ENCODE results near the gene AEBP1. TPM values are rescaled to one million over a fixed set of nuclear protein-coding genes. Genes with fewer than 3 reads are reported as not detected.

AEBP1 gene
- total RNA-seq, 1 donor from 2014 or later = 9.4 TPM

DNA sequence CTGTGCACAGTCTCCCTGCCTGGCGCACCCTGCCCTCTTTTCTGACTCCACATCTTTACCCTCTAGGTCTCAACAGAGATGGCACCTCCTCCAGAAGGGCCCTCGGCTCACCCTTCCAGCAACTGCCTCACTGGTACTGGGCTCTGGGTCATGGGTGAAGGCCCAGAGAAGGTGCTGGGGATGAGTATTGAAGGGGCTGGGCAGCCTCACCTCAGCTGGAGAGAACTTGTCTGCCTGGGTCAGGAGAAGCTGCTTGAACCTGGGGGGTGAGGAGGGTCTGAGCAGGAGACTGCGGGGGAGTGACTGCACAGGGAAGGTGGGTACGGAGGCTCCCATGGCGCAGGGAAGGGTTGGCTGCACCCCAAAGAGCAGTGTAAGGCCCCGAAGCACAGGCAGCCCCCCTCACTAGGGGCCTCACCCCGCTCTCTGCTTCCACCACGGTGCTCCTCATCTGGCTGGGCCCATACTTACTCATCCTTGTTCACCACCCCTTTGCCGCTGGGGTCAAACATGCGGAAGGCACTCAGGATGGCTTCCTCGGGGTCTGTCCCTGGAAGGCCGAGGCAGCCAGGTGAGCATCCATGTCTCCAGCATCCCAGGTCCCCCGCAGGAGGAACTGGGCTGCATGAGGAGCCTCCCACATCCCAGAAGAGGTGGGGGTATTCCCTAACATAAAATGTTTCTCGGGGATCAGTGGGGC is 35.3 kb downstream of the AEBP1 start:
- DNase-seq (ENCODE audit: low spot score) = no peak
- ATAC-seq = no peak

DNA sequence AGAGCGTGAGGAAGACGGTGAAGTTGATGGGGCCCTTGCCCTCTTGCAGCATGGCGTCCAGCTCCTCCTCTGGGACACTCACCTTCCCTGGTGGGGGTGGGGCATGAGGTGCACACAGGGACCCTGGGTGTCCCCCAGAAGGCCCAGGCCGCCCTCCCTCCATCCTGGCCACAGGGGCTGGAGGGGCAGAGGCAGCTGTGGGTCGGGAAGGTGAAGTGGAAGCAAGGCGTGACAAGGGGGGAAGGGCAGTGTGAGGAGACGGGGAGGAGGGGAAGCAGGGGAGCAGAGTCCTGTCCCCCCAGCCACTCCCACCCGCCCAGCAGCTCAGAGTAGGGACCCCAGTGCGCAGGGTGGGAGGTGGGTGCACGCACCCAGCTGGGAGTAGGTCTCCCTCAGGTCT is 36.2 kb downstream of the AEBP1 start:
- DNase-seq (ENCODE audit: low spot score) (no peak), ATAC-seq (no peak)

DNA sequence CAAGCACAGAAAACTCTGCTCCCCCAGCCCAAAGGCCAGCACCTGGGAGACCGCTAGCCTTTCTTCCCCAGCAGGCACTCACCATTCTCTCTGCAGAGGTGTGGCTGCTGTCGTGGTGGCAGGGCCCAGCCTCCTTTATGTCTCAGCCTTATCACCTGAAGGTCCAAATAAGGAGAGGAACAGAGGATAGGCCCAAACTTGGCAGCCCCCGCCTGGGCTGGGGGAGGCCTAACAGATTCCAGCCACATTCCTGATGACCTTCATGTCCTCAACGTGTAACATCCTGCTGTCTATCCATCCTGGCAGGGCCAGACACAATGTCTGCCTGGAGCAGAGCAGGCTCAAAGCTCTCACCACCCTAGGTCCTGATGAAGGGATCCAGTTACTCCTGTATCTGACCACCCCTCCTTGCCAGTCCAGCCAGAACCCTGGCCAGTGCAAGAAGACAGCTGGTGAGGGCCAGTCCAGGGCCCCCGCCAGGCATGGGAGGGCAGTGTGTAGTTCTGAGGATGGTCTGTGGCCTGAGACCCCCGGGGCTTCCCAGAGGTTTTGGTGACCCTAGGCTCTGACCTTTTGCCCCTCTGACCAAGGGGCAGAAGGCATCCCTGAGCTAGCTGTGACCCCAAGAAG is 37.2 kb downstream of the AEBP1 start, which contains the start of gene MYL7:
Gene MYL7 (minus strand): TSS at position 112 of the 630 bp plus-strand sequence. CDS start 27 bp downstream, at position 85.
- ATAC-seq = no peak
- no peak for DNase-seq (ENCODE audit: low spot score)

DNA sequence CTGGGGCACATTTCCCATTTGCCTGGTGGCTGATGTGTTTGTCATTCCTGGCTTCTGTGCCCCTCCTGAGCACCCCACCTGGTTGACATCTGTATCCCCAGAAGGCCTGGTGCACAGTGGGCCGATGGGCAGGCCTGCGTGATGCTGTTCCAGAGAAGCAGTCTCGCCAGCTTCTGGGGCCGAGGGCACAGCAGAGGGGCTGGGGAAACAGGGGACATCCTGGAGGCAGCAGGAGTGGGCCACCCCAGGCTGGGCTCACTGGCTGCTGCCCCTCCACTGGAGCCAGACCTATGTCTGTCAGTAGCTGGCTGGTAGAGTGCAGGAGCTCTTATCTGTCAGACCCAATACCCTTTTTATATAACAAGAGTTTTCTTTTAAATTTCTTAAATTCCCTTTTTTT is 37.9 kb downstream of the AEBP1 start:
- DNase-seq (ENCODE audit: low spot score) (no peak), ATAC-seq (no peak)

DNA sequence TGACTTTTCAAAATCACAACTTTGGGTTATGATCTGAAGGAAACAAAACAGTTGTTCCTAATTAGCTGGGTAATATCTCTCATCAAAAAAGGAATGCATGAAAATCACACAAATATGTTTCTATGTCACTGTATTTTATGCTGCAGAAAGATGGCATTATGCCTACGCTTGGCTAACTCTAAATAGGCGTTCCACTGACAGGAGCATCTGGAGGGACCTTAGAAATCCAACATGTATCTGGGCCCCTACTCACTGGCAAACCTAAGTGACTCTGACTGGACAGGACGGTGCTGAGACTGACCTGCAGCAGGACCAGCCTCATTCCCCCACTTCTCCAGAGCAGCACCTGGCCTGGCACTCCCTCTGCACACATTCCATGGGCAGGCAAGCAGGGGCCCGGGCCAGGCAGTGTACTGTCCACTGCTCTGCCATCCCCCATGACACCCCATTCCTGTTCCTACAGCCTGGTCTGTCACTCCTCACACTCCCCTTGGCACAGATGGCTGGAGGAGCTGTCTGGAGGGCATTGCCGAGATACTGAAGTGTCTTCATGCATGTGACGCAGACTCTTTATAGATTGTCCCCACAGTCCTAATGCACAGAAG is 39.6 kb downstream of the AEBP1 start:
- DNase-seq (ENCODE audit: low spot score) (peak; percentile 41), ATAC-seq (no peak)

DNA sequence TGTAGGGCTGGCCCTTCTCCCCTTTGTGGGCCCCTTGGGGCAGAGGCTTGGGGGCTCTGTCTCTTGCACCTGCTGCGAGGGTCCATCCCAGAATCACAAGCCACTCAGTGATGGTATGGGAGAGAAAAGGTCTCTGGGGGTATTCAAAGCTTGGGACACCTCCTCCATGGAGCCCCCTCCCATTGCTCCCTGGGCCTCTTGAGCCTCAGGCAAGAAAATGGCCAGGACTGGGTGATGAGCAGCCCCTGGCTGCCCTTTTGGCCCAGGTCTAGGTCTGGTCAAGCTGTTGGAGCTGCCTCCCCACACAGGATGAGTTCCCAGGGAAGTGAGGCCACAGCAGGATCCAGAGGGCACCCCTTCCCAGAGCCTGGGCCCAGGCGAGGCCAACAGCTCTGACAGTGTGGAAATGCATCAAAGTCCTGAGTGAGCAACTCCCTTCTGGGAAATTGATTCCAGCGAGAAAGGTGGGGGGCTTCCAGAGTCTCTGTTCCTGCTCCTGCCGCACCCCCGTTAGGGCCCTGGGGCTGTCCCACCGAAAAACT is 40.4 kb downstream of the AEBP1 start:
- ATAC-seq = no peak
- peak; percentile 39 for DNase-seq (ENCODE audit: low spot score)

DNA sequence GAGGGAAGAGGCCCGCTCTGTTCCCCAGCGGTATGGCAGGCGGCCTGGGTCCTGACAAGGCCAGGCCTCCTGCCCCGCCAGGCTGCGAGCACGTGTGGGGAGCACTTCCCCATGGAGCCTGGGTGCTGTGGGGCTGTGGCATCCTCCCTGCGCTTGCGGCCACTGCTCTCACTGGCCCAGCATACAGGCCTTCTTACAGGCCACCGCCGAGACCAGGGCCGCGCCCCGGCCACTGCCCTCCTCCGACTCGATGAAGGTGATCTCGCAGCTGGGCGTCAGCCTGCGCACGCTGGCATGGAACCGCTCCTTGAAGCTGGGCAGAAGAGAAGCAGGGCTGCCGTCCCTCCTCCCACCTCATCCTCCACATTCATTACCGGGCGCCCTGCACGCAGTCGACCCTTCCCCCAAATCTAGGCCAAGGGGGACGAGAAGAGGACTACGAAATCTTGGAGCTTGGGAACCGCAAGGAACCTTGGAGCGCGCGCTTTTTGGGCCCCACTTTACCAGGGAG is 40.9 kb downstream of the AEBP1 start:
- no peak for ATAC-seq
- peak; percentile 27 for DNase-seq (ENCODE audit: low spot score)

DNA sequence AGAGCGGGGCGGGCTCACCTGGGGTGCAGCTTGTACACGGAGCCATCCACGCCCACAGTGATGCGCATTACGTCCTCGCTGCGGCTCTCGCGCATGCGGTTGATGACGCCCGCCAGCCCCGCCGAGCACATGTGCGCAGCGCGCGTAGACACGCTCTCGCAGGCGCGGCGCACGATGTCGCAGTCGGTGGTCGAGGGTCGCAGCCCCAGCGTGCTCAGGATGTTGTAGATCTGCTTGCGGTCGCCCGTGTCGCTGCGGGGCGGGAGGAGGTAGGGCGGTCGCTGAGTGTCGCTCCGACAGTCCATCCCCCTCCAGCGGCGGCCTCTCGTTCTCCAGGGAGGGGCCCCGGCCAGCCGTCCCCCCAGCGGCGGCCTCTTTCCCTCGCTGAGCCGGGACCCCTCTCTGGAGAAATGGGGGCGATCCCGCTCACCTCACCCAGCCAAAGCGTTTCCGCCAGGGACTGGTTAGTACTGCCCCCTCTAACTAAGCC is 41.4 kb downstream of the AEBP1 start:
- ATAC-seq (no peak), DNase-seq (ENCODE audit: low spot score) (peak; percentile 40)

DNA sequence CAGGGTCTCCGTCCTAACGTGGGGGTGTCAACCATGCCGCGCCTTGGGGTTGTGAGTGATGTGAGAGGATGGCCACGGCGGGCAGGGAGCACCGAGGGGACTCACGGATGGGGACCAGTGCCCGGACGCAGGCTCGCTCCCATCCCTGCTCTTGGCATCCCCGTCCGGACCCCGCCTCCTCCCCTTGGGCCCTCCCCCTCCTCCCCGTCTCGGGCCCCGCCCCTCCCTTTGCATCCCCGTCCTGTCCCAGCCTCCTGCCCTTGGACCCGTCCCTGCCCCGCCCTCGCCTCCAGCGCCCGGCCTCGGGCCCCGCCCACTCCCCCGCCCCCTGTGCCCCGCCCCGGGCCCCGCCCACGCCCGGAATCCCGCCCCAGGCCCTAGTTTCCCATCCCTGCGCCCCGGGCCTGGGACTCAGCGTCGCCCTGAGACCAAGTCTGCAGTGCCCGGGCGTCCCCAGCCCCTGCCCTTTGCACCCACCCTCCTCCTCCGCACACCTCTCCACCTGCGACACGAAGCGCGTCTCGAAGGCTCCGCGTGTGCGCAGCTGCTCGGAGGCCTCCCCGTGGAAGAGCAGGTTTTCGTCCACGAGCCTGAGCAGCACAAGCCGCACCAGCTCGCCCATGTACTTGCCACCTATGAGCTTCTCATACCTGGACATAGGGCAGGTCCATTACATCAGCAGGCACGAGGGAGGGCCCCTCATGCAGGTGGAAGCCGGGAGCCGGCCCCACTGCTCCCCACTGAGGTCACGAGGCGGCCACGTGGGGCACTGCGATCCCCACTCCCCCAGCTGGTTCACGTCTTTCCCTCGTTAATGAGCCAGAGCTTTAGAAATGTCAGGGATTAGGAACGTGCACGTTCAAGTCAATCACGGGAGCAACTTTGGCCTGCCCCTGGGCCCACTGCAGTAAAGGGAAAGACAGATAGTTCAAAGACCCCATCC is 42.1 kb downstream of the AEBP1 start:
- ATAC-seq (peak; percentile 79), DNase-seq (ENCODE audit: low spot score) (peak; percentile 55)

DNA sequence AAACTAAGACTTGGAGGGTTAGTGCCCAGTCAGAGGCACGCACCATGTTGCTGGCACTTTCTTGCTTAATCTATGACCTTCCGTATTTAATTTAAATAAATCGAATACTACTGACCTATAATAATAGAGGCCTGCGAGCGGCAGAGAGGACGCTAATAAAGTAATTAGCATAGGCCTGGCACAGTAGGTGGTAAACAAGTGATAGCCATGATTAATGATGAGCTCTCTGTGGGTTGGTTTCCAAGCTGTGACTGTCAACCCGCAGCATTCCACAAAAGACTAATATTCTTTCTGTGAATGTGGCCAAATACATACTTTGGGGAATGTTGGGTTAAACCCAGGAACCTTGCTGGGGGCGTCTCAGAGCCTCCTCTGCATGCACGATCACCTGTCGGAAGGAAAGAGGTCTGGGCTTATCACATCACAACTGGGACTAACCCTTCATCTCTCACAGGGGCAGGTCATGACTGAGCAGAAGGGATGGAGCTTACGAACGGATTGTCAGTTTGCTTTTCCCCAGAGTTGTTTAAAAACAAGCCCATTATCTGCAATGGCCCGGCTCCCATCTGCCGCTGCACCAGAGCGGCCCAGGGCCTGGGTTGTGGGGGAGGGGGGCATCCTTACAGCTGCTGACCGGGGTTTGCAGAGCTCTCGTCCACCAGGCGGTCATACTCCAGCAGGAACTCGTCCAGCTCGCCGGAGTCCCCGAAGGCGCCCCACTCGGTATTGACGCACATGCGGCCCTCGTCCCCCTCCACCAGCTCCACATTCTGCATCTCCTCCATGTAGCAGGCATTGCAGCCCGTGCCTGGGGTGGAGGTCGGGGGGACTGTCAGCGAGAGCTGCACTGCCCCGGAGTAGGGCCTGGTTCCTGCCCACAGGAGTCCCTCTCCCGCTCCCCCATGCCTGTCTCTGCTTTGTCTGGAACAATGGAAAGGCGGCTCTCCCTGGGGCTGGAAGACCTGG is 43.2 kb downstream of the AEBP1 start:
- no peak for ATAC-seq
- peak; percentile 40 for DNase-seq (ENCODE audit: low spot score)

DNA sequence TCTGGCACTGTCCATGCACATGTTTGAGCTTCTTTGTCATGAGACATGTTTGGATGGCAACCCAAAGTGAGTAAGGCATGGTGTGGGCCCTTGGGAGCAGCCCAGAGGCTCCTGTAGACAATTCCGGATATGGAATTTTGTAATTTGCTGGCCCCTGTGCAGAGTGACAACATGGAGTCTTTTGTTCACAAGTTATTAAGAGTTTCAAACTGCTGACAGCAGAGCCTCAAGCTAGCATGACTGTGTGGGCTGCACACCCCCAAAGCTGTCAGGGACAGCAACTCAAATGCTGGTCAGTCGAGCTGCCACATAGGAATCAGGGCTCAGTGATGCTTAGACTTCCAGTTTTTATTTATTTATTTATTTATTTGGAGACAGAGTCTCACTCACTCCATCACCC is 44.0 kb downstream of the AEBP1 start:
- ATAC-seq = no peak
- DNase-seq (ENCODE audit: low spot score) = no peak

DNA sequence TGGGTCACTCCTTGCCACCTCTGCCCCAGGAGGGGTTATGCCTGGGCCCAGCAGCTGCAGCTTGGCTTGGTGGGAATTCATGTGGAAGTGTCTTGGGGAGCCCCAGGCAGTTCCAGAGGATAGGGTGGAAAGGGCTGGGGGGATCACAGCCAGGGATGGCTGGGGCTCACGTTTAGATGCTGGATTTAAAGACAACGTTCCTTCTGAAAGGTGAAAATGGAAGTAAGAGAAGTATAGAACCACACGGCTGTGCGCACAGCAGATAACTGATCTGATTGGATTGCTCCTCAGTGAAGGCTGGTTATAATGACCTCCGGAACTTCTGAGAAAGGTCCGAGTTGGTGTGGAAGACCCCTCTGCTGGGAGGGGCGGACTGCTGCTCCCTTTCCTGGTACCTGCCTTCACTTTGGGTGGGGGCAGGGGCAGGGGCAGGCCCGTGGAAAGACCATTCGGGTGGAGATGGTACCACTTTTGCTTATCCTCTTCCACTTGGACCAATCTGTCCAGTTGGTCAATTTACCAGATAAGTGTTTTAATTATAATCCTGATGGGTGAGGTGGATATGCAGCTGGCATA is 44.9 kb downstream of the AEBP1 start:
- DNase-seq (ENCODE audit: low spot score) = peak; percentile 26
- no peak for ATAC-seq

DNA sequence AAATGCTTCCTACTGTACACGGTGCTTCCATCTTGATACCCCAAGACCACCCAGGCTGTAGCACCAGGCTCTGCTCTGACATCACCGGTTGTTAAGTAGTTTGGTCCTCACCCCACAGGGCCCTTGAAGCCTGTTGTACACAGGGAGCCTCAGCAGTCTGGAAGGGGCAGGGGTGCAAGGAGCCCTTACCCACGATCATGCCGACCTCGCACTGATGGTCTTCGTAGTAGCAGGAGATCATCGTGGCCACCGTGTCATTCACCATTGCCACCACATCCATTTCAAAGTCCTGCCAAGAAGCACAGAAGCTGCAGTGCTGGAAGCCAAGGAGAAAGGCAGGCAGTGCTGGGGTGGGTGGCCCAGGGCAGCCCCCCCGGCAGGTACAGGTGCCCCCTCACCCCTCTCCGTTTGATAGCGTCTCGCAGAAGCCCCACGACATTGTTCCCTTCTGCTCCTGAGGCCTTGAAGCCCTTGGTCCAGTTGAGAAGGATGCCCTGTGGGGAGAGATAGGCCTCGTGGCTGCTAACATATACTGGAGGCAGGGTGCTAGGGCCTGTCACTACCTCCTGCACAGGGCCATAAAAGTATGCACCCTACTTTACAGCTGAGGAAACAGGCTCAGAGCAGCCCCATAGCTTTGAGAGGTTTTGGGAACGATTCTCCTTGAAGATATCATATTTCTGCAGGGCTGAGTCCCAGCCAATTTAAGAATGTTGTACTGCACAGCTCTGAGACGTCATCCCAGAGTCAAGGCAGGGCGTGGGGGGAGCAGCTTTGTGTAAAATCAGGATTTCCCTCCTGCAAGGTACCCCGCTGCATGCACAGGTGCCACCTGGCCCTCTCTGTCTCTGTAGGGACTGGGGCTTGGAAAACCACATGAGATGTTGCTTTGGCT is 45.7 kb downstream of the AEBP1 start:
- DNase-seq (ENCODE audit: low spot score) (peak; percentile 16), ATAC-seq (no peak)

DNA sequence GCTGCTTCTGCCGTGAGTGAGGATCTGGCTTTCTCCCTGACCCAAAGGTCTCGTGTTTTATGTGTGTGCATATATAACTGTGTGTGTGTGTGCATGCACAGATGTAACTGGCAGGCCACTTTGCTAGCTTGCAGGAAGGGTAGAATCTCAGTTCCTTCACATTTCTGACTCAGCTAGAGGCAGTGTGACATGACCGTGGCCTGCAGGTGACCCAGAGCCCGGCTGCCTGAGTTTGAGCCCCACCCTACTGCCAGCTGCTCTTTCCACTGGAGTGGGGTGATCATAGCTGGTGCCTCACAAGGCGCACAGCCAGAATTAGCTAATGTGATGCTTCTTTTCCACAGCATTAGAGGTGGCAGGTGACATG is 46.3 kb downstream of the AEBP1 start:
- peak; percentile 33 for DNase-seq (ENCODE audit: low spot score)
- ATAC-seq = no peak

DNA sequence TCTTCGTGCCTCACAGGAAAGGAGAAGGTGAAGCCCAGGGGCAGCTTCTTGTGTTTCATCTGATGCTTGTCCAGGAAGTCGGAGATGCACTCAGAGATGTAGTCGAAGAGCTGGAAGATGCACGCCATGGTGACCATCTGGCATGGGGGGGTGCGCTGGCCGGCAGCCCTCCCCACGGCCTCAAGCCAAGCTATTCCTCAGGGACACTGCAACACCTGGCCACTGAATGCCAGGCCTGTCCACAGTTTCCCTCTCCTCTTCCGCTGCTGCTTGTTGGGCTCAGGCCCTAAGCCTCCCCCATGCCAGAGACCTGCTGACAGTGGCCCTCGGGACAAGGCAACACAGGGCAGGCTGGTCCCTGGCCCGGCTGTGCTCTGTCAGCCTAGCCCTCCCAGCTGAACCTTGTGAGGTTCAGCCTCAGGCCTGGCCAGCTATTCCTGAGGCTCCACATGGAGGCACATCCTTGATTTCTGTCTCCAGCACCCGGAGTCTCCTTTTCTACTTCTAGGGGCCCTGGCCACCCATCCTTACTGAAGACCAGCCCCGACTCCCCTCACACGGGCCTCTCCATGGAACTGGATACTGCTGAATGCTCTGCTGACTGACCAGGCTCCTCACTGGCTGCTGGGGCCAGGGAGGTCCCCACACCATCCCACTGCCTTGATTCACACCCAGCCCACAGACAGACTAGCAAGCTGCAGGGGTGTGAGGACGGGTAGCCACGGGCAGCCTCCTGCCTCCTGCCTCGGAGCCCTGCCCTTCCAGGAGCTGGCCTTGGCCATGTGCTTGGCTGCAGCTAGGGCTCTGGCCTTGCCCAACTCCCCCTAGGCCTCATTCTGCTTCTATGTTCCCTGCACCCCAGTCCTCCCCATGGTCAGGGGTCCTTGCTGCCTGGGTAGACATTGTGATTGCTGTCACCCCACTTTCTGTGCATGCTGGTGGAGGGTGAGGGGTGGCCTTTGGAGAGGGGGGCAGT is 47.1 kb downstream of the AEBP1 start:
- DNase-seq (ENCODE audit: low spot score) (peak; percentile 29), ATAC-seq (no peak)

DNA sequence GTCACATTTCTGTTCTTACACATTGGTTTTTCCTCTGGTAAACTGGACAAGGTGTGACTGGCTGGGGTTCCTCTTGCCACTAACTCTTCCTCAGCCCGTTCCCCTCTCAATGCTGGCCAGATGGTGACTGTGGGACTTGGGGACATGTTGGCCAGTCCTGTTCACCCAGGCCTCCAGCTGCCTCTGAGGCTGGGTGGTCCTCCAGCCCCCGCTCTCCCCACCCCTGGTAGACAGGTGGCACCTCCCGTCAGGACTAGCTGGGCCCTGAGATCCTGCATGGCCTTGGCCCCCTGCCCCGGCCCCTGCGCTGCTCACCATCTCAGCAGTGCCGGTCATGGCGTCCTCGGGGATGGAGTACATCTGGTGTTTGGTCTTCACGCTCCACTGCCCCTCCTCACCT is 47.8 kb downstream of the AEBP1 start:
- DNase-seq (ENCODE audit: low spot score) (peak; percentile 43), ATAC-seq (no peak)

Data from left lobe of liver (tissue), 2 donors.